Esophagus muscularis mucosa (tissue), 4 donors: ENCODE measurements around the gene PDS5A. TPM values are rescaled to one million over a fixed set of nuclear protein-coding genes. Genes with fewer than 3 reads are reported as not detected.
"Not testable (repeated sequence)": the region's sequence is repeated elsewhere in the genome, so short reads cannot be mapped to it uniquely, and the experiment has no call there.

Experiments used
- DNase-seq: peaks from one replicate; pipeline ENCODE4 v3.0.0-alpha.2; 2017; ENCODE audit errors: extremely low spot score
- H3K27ac ChIP-seq, 4 donors: fragments of 200-600 bp; sonication (generic); replicated peaks in 1 of 4; 1 replicate in 3 of 4; 2 replicates in 1 of 4; pipeline ENCODE4 v1.5.1; 2016 to 2019; ENCODE audit warnings: mild to moderate bottlenecking in 1 of 4
- H3K27me3 ChIP-seq, 4 donors: fragments of 200-600 bp; sonication (generic); one replicate each; pipeline versions ENCODE4 v1.5.1 to v1.6.0; 2016 to 2019
- H3K36me3 ChIP-seq, 4 donors: fragments of 200-600 bp; sonication (generic); one replicate each; pipeline ENCODE4 v1.5.1; 2016 to 2019
- H3K4me1 ChIP-seq, 4 donors: fragments of 200-600 bp; sonication (generic); one replicate each; pipeline ENCODE4 v1.5.1; 2016 to 2019
- H3K4me3 ChIP-seq, 4 donors: fragments of 200-600 bp; sonication (generic); 1 replicate in 2 of 4; 2 replicates in 2 of 4; pipeline ENCODE4 v1.5.1; 2016 to 2019; ENCODE audit warnings: mild to moderate bottlenecking in 4 of 4, moderate library complexity in 1 of 4
- H3K9me3 ChIP-seq, 4 donors: fragments of 200-600 bp; sonication (generic); 1 replicate in 3 of 4; 2 replicates in 1 of 4; pipeline ENCODE4 v1.5.1; 2016 to 2019
- CTCF ChIP-seq, 3 experiments: fragments of 200-600 bp in 2 of 3; fragments of 450-650 bp in 1 of 3; sonication (generic) in 2 of 3; IDR thresholded peaks; one replicate each; pipeline ENCODE4 v1.5.1; 2017 to 2019; ENCODE audit warnings: antibody characterized with exemption in 3 of 3, mild to moderate bottlenecking in 2 of 3, moderate library complexity in 1 of 3
- EP300 ChIP-seq: sonication (generic); formaldehyde crosslinking; IDR thresholded peaks from one replicate; pipeline ENCODE4 v1.6.1; 2017; ENCODE audit warnings: antibody characterized with exemption
- POLR2A ChIP-seq: fragments of 450-650 bp; IDR thresholded peaks from one replicate; pipeline ENCODE4 v1.6.1; 2017; ENCODE audit warnings: antibody characterized with exemption, moderate library complexity, mild to moderate bottlenecking, low read depth
- POLR2AphosphoS5 ChIP-seq, 2 donors: sonication (generic); formaldehyde crosslinking; IDR thresholded peaks; one replicate each; pipeline ENCODE4 v1.6.1; 2017; ENCODE audit warnings: antibody characterized with exemption in 2 of 2
- WGBS: methylation state at CpG from one replicate; pipeline ENCODE4 v1.1.5; 2018; 5-methylcytosine and 5-hydroxymethylcytosine counted together
- intact Hi-C: fragments of 100-400 bp; cut with DNase I; formaldehyde crosslinking; loops from one replicate; pipeline ENCODE4 v1.15.1; 2023
- total RNA-seq, 4 donors: library from RNA; depleted of rRNA; stranded (reverse); fragments of >200 nt; gene quantifications; one replicate each; pipeline versions ENCODE4 v1.1.0 to v1.2.1, GENCODE V29; 2016

PDS5A gene
- total RNA-seq, 4 donors from 2014 or later, result 48.2 to 56.1 (median 51.3) TPM

- DNase-seq, result no peak
- WGBS, result 71% methylated on average over 1 of the region's 1 CpG
- no peaks in the 10 kb centered on the region for H3K27me3 ChIP-seq
- H3K4me1 ChIP-seq, result no peaks in the 10 kb centered on the region
- TF ChIP-seq POLR2A, result no peak
- no peak for TF ChIP-seq CTCF (IDR thresholded peaks at IDR 0.05)
- TF ChIP-seq EP300, result no peak
- TF ChIP-seq POLR2AphosphoS5 (IDR thresholded peaks at IDR 0.05), result no peak
- H3K27ac ChIP-seq, result no peak overlapping the region
- H3K4me3 ChIP-seq, result no peak overlapping the region
- H3K36me3 ChIP-seq, result no peaks in the 10 kb centered on the region
- H3K9me3 ChIP-seq, result no peaks in the 10 kb centered on the region
- intact Hi-C loops, result no loop called here
Observed at GRCh38 chr4:40003986-40004385, 26.3 kb upstream of the PDS5A start.

- 90% methylated on average over 6 of the region's 6 CpGs for WGBS
- TF ChIP-seq POLR2AphosphoS5 (IDR thresholded peaks at IDR 0.05), result no peak
- no peak for TF ChIP-seq CTCF (IDR thresholded peaks at IDR 0.05)
- TF ChIP-seq POLR2A, result no peak
- TF ChIP-seq EP300, result no peak
- H3K4me3 ChIP-seq, result no peak overlapping the region
- H3K9me3 ChIP-seq, result no peaks in the 10 kb centered on the region
- no peaks in the 10 kb centered on the region for H3K36me3 ChIP-seq
- H3K27ac ChIP-seq, result no peak overlapping the region
- no peaks in the 10 kb centered on the region for H3K4me1 ChIP-seq
- DNase-seq, result no peak
- intact Hi-C loops, result no loop called here
- no peaks in the 10 kb centered on the region for H3K27me3 ChIP-seq
Observed at GRCh38 chr4:40000711-40001110, 23.0 kb upstream of the PDS5A start.

- Histone ChIP-seq H3K27me3 (no peaks in the 10 kb centered on the region), H3K27ac (no peak overlapping the region), H3K4me1 (no peaks in the 10 kb centered on the region), H3K36me3 (no peaks in the 10 kb centered on the region), H3K4me3 (no peak overlapping the region), H3K9me3 (no peaks in the 10 kb centered on the region)
- intact Hi-C loops, result no loop called here
- 92% methylated on average over 8 of the region's 8 CpGs for WGBS
- no peak for DNase-seq
- TF ChIP-seq POLR2A, result no peak
- TF ChIP-seq POLR2AphosphoS5 (IDR thresholded peaks at IDR 0.05), result no peak
- no peak for TF ChIP-seq EP300
- TF ChIP-seq CTCF (IDR thresholded peaks at IDR 0.05), result no peak
Observed at GRCh38 chr4:39998659-39999345, 21.1 kb upstream of the PDS5A start.

- WGBS, result 91% methylated on average over 8 of the region's 8 CpGs
- no peak overlapping the region for H3K27ac ChIP-seq
- H3K4me3 ChIP-seq, result no peak overlapping the region
- intact Hi-C loops, result no loop called here
- no peaks in the 10 kb centered on the region for H3K27me3 ChIP-seq
- TF ChIP-seq EP300 (no peak), POLR2A (no peak), CTCF (IDR thresholded peaks at IDR 0.05) (no peak), POLR2AphosphoS5 (IDR thresholded peaks at IDR 0.05) (no peak)
- DNase-seq, result no peak
- no peaks in the 10 kb centered on the region for H3K36me3 ChIP-seq
- H3K4me1 ChIP-seq, result no peaks in the 10 kb centered on the region
- no peaks in the 10 kb centered on the region for H3K9me3 ChIP-seq
Observed at GRCh38 chr4:39996811-39997210, 19.1 kb upstream of the PDS5A start.

- intact Hi-C loops, result no loop called here
- TF ChIP-seq POLR2A (no peak), POLR2AphosphoS5 (IDR thresholded peaks at IDR 0.05) (no peak), EP300 (no peak), CTCF (IDR thresholded peaks at IDR 0.05) (no peak)
Observed at GRCh38 chr4:39994406-39994805, 16.7 kb upstream of the PDS5A start.

GRCh38 chr4:39989381-39989780 is 11.7 kb upstream of the PDS5A start:
- H3K36me3 ChIP-seq, H3K4me3 ChIP-seq, DNase-seq, H3K4me1 ChIP-seq, intact Hi-C loops, H3K9me3 ChIP-seq, H3K27me3 ChIP-seq, H3K27ac ChIP-seq: not testable (repeated sequence)
- WGBS, result 91% methylated on average over 4 of the region's 4 CpGs

More at GRCh38 chr4:39994406-39994805, 16.7 kb upstream of the PDS5A start:
- Histone ChIP-seq H3K27ac (no peak overlapping the region), H3K4me3 (no peak overlapping the region), H3K4me1 (peaks cover 0 to 8% (median 6%) of the 10 kb centered on the region in 4 donors), H3K27me3 (no peaks in the 10 kb centered on the region), H3K9me3 (no peaks in the 10 kb centered on the region), H3K36me3 (no peaks in the 10 kb centered on the region)
- no peak for DNase-seq
- WGBS, result 45% methylated on average over 1 of the region's 1 CpG
